Glutamatergic neuron (in vitro differentiated cells): ENCODE results near the gene SMC6. TPM values are rescaled to one million over a fixed set of nuclear protein-coding genes. Genes with fewer than 3 reads are reported as not detected.

Source experiments
- DNase-seq: peaks from one replicate; pipeline ENCODE4 v3.0.0; 2022
- H3K27ac Mint-ChIP-seq: one replicate; pipeline ENCODE4 v1.8.0; 2020; ENCODE audit warnings: mild to moderate bottlenecking, mixed read lengths, inconsistent platforms; ENCODE audit not compliant: unreplicated experiment
- H3K27me3 Mint-ChIP-seq: one replicate; pipeline ENCODE4 v1.8.0; 2020; ENCODE audit warnings: mild to moderate bottlenecking, moderate library complexity, mixed read lengths, inconsistent platforms; ENCODE audit not compliant: unreplicated experiment
- H3K36me3 Mint-ChIP-seq: one replicate; pipeline ENCODE4 v1.8.0; 2020; ENCODE audit warnings: mild to moderate bottlenecking, mixed read lengths, inconsistent platforms; ENCODE audit not compliant: unreplicated experiment
- H3K4me1 Mint-ChIP-seq: one replicate; pipeline ENCODE4 v1.8.0; 2020; ENCODE audit warnings: mild to moderate bottlenecking, low read depth, mixed read lengths, inconsistent platforms; ENCODE audit not compliant: unreplicated experiment
- H3K4me3 Mint-ChIP-seq: one replicate; pipeline ENCODE4 v1.8.0; 2020; ENCODE audit warnings: mild to moderate bottlenecking, mixed read lengths, inconsistent platforms; ENCODE audit not compliant: unreplicated experiment
- H3K9me3 Mint-ChIP-seq: one replicate; pipeline ENCODE4 v1.8.0; 2020; ENCODE audit warnings: mild to moderate bottlenecking, moderate library complexity, mixed read lengths, inconsistent platforms; ENCODE audit not compliant: unreplicated experiment
- CTCF ChIP-seq: fragments of 200-600 bp; sonication (generic); IDR thresholded peaks from one replicate; pipeline ENCODE4 v1.5.0; 2021; ENCODE audit not compliant: partially characterized antibody, unreplicated experiment
- total RNA-seq: library from RNA; stranded (reverse); fragmentation: NEBNext Ultra II Directional; extraction: Animal tissue kit (Norgen Biotek cat#: 25700); gene quantifications from one replicate; pipeline ENCODE4 v1.2.1, GENCODE V29; 2021; ENCODE audit not compliant: unreplicated experiment

SMC6 gene
- total RNA-seq, 1 donor from 2014 or later, result 61.4 TPM

- Mint-ChIP-seq H3K4me1 (no peaks in the 10 kb centered on the region), H3K27ac (no peak overlapping the region), H3K27me3 (no peaks in the 10 kb centered on the region), H3K9me3 (no peaks in the 10 kb centered on the region), H3K4me3 (no peak overlapping the region), H3K36me3 (no peaks in the 10 kb centered on the region)
- no peak for TF ChIP-seq CTCF
- no peak for DNase-seq
These were observed 40.3 kb downstream of the SMC6 start for GRCh38 chr2:17713291-17713690.

- Mint-ChIP-seq H3K27me3 (no peaks in the 10 kb centered on the region), H3K36me3 (no peaks in the 10 kb centered on the region), H3K4me1 (no peaks in the 10 kb centered on the region), H3K27ac (no peak overlapping the region), H3K4me3 (no peak overlapping the region), H3K9me3 (no peaks in the 10 kb centered on the region)
- TF ChIP-seq CTCF, result no peak
- no peak for DNase-seq
These were observed 42.9 kb downstream of the SMC6 start for GRCh38 chr2:17710547-17711248.

- Mint-ChIP-seq H3K36me3 (no peaks in the 10 kb centered on the region), H3K9me3 (no peaks in the 10 kb centered on the region), H3K27ac (no peak overlapping the region), H3K4me1 (no peaks in the 10 kb centered on the region), H3K4me3 (no peak overlapping the region), H3K27me3 (no peaks in the 10 kb centered on the region)
- TF ChIP-seq CTCF, result no peak
- DNase-seq, result no peak
These were observed 43.7 kb downstream of the SMC6 start for GRCh38 chr2:17709897-17710296.

- Mint-ChIP-seq H3K27me3 (no peaks in the 10 kb centered on the region), H3K27ac (no peak overlapping the region), H3K4me3 (no peak overlapping the region), H3K36me3 (no peaks in the 10 kb centered on the region), H3K9me3 (no peaks in the 10 kb centered on the region), H3K4me1 (no peaks in the 10 kb centered on the region)
- no peak for TF ChIP-seq CTCF
- no peak for DNase-seq
These were observed 45.1 kb downstream of the SMC6 start for GRCh38 chr2:17708501-17708900.

- DNase-seq, result no peak
- H3K27ac Mint-ChIP-seq, result no peak overlapping the region
- no peaks in the 10 kb centered on the region for H3K9me3 Mint-ChIP-seq
These were observed 46.8 kb downstream of the SMC6 start for GRCh38 chr2:17706845-17707244.

More at GRCh38 chr2:17706845-17707244, 46.8 kb downstream of the SMC6 start:
- Mint-ChIP-seq H3K4me3 (no peak overlapping the region), H3K36me3 (no peaks in the 10 kb centered on the region), H3K27me3 (no peaks in the 10 kb centered on the region), H3K4me1 (no peaks in the 10 kb centered on the region)
- no peak for TF ChIP-seq CTCF
